Measurements from ENCODE around the gene ALDH1L1. TPM values are rescaled to one million over a fixed set of nuclear protein-coding genes. Genes with fewer than 3 reads are reported as not detected.
A peak's percentile ranks its signal among the peaks of the same experiment; 100 is the strongest.

Gene ALDH1L1
- total RNA-seq, 1 donor from 2014 or later, result 5.0 TPM

- no peak for DNase-seq (ENCODE audit: extremely low spot score, unreplicated experiment)
- peaks cover 15% of the 10 kb centered on the region for H3K9me3 Mint-ChIP-seq
- peak overlapping the region; percentile 42 for H3K27ac Mint-ChIP-seq
- H3K4me1 Mint-ChIP-seq (ENCODE audit: unreplicated experiment), result peaks cover 7% of the 10 kb centered on the region
- no peak for TF ChIP-seq CTCF (conservative IDR thresholded peaks at IDR 0.05)
- H3K4me3 Mint-ChIP-seq, result peak overlapping the region; percentile 48
- no peaks in the 10 kb centered on the region for H3K27me3 Mint-ChIP-seq
- H3K36me3 Mint-ChIP-seq, result no peaks in the 10 kb centered on the region
Observed at GRCh38 chr3:126166009-126166408, 14.4 kb downstream of the ALDH1L1 start.

- Mint-ChIP-seq H3K27me3 (no peaks in the 10 kb centered on the region), H3K36me3 (no peaks in the 10 kb centered on the region), H3K4me3 (no peak overlapping the region), H3K27ac (no peak overlapping the region), H3K9me3 (peaks cover 10% of the 10 kb centered on the region), H3K4me1 (ENCODE audit: unreplicated experiment) (peaks cover 16% of the 10 kb centered on the region)
- no peak for DNase-seq (ENCODE audit: extremely low spot score, unreplicated experiment)
- no peak for TF ChIP-seq CTCF (conservative IDR thresholded peaks at IDR 0.05)
Observed at GRCh38 chr3:126161309-126161708, 19.1 kb downstream of the ALDH1L1 start.

GRCh38 chr3:126160243-126161210 is 19.9 kb downstream of the ALDH1L1 start:
- Mint-ChIP-seq H3K4me3 (no peak overlapping the region), H3K27ac (no peak overlapping the region), H3K36me3 (no peaks in the 10 kb centered on the region)

GRCh38 chr3:126159476-126159875 is 20.9 kb downstream of the ALDH1L1 start:
- no peak overlapping the region for H3K4me3 Mint-ChIP-seq
- no peaks in the 10 kb centered on the region for H3K27me3 Mint-ChIP-seq
- TF ChIP-seq CTCF (conservative IDR thresholded peaks at IDR 0.05), result no peak
- no peak overlapping the region for H3K27ac Mint-ChIP-seq
- peaks cover 16% of the 10 kb centered on the region for H3K4me1 Mint-ChIP-seq (ENCODE audit: unreplicated experiment)
- no peaks in the 10 kb centered on the region for H3K9me3 Mint-ChIP-seq
- no peaks in the 10 kb centered on the region for H3K36me3 Mint-ChIP-seq
- peak; percentile 52 for DNase-seq (ENCODE audit: extremely low spot score, unreplicated experiment)

More at GRCh38 chr3:126160243-126161210, 19.9 kb downstream of the ALDH1L1 start:
- DNase-seq (ENCODE audit: extremely low spot score, unreplicated experiment), result no peak
- Mint-ChIP-seq H3K9me3 (peaks cover 3% of the 10 kb centered on the region), H3K4me1 (ENCODE audit: unreplicated experiment) (peaks cover 16% of the 10 kb centered on the region), H3K27me3 (no peaks in the 10 kb centered on the region)
- TF ChIP-seq CTCF (conservative IDR thresholded peaks at IDR 0.05), result no peak

GRCh38 chr3:126158912-126159454 is 21.4 kb downstream of the ALDH1L1 start:
- no peak overlapping the region for H3K4me3 Mint-ChIP-seq
- no peaks in the 10 kb centered on the region for H3K36me3 Mint-ChIP-seq
- no peaks in the 10 kb centered on the region for H3K27me3 Mint-ChIP-seq
- DNase-seq (ENCODE audit: extremely low spot score, unreplicated experiment), result peak; percentile 58
- no peak for TF ChIP-seq CTCF (conservative IDR thresholded peaks at IDR 0.05)
- H3K4me1 Mint-ChIP-seq (ENCODE audit: unreplicated experiment), result peaks cover 16% of the 10 kb centered on the region
- H3K27ac Mint-ChIP-seq, result no peak overlapping the region
- no peaks in the 10 kb centered on the region for H3K9me3 Mint-ChIP-seq

Data from type B pancreatic cell (in vitro differentiated cells).